ENCODE data around the gene TOMM20.

DNA sequence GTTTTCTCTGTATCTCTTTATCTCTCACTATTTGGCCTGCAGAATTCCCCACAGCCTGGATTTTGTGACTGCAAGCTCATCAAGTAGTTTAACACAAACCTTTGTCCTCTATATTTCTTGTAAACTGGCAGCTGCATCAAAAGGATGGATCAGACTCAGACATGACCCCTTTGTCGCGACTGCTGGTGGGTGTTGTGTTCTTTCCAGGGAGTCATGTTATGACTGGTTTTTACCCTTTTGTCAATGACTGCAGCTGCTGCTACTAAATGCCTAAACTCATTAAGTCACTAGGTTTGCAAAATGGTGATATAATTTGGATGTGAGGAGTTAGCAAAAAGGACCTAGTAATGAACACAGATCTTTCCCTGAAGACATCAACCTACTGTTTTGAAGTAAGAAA lies 10.2 kb upstream of the TOMM20 start:
- no peak for TF ChIP-seq POLR2A (IDR thresholded peaks at IDR 0.05)
- TF ChIP-seq, protein P1, sequence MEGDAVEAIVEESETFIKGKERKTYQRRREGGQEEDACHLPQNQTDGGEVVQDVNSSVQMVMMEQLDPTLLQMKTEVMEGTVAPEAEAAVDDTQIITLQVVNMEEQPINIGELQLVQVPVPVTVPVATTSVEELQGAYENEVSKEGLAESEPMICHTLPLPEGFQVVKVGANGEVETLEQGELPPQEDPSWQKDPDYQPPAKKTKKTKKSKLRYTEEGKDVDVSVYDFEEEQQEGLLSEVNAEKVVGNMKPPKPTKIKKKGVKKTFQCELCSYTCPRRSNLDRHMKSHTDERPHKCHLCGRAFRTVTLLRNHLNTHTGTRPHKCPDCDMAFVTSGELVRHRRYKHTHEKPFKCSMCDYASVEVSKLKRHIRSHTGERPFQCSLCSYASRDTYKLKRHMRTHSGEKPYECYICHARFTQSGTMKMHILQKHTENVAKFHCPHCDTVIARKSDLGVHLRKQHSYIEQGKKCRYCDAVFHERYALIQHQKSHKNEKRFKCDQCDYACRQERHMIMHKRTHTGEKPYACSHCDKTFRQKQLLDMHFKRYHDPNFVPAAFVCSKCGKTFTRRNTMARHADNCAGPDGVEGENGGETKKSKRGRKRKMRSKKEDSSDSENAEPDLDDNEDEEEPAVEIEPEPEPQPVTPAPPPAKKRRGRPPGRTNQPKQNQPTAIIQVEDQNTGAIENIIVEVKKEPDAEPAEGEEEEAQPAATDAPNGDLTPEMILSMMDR (IDR thresholded peaks at IDR 0.05) = no peak

Measured in body of pancreas (tissue), 4 donors.